ENCODE results near the gene CHML. TPM values are rescaled to one million over a fixed set of nuclear protein-coding genes. Genes with fewer than 3 reads are reported as not detected.

The CHML gene
- total RNA-seq, 1 experiment from 2014 or later = 22.4 TPM

- DNase-seq (ENCODE audit: low spot score) = no peak
These were observed 49.5 kb downstream of the CHML start for GRCh38 chr1:241590719-241591118.

Other genes with a start within 250 kb of the CHML start
- 44.6 and 47.6 TPM in 2 replicates for gene FH, start 120.6 kb downstream of the CHML start, total RNA-seq (2014; rRNA removed; shearing (Covaris generic))
- gene KMO, start 108.0 kb downstream of the CHML start, total RNA-seq (2014; rRNA removed; shearing (Covaris generic)) = not detected in 2 replicates
- gene OPN3, start within 50 bp of the CHML start, total RNA-seq (2014; rRNA removed; shearing (Covaris generic)) = 12.5 and 12.6 TPM in 2 replicates
- gene WDR64, start 11.9 kb upstream of the CHML start, total RNA-seq (2014; rRNA removed; shearing (Covaris generic)) = not detected in 2 replicates
- gene EXO1, start 207.8 kb upstream of the CHML start, total RNA-seq (2014; rRNA removed; shearing (Covaris generic)) = 7.9 and 9.5 TPM in 2 replicates

Data from HT-29 (cell line).